Bladder microvascular endothelial cell (primary cell): ENCODE measurements around the gene TSPAN12. TPM values are rescaled to one million over a fixed set of nuclear protein-coding genes. Genes with fewer than 3 reads are reported as not detected.

Experiments
- total RNA-seq: library from RNA; depleted of rRNA; stranded (reverse); fragments of >200 nt; gene quantifications from 2 replicates; pipeline ENCODE4 v1.2.3, GENCODE V29; 2014

TSPAN12 gene
- total RNA-seq = 18.8 and 61.3 TPM in 2 replicates

GRCh38 chr7:120857588-120858573 is at the start of gene TSPAN12:
TSS of gene TSPAN12 (minus strand) at chr7:120858144. CDS start at chr7:120856763, 1,381 bp downstream.

Other genes starting within 250 kb of the TSPAN12 start
- gene ING3, start 92.6 kb upstream of the TSPAN12 start, total RNA-seq = 14.4 and 21.1 TPM in 2 replicates
- 2.2 and 5.0 TPM in 2 replicates for gene CPED1, start 130.6 kb upstream of the TSPAN12 start, total RNA-seq